SK-N-MC (cell line): ENCODE data around the gene PDE11A.

Source experiments
- EZH2 ChIP-seq: fragments of 200-600 bp; sonication (generic); IDR thresholded peaks from one replicate; pipeline ENCODE4 v1.6.1; 2017; ENCODE audit warnings: antibody characterized with exemption
- FOXP2 ChIP-seq: optimal IDR thresholded peaks from 2 replicates; pipeline ENCODE3; 2011; ENCODE audit warnings: mild to moderate bottlenecking, moderate library complexity; ENCODE audit not compliant: insufficient read depth; ENCODE audit errors: extremely low read length, control extremely low read depth
- POLR2AphosphoS5 ChIP-seq: IDR thresholded peaks from 2 replicates; pipeline ENCODE4 v1.6.1; 2012; ENCODE audit warnings: mild to moderate bottlenecking, low read depth, low read length, borderline replicate concordance

DNA sequence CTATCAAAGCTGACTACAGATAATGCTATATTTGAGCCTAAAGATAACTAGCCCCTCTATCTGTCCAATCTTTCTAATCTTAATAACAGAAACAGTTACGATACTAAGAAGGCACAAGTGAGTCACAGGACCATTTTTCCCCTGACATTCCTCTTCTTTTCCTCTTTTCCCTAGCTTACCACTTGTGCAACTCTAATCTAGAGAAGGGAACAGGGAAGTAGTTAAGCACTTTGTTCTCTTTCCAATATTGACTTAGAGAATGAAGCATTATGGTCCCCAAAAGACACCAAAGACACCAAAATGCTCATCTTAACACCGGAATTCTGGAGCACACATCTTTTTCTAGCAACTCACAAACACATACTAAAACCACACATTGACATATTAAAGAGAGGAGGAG is 1.8 kb downstream of the PDE11A start:
- TF ChIP-seq POLR2AphosphoS5: no peak
- no peak for TF ChIP-seq EZH2
- TF ChIP-seq FOXP2: no peak
